ENCODE data around the gene TMPRSS7.
"Not testable (repeated sequence)": the region's sequence is repeated elsewhere in the genome, so short reads cannot be mapped to it uniquely, and the experiment has no call there.

The TMPRSS7 gene

DNA sequence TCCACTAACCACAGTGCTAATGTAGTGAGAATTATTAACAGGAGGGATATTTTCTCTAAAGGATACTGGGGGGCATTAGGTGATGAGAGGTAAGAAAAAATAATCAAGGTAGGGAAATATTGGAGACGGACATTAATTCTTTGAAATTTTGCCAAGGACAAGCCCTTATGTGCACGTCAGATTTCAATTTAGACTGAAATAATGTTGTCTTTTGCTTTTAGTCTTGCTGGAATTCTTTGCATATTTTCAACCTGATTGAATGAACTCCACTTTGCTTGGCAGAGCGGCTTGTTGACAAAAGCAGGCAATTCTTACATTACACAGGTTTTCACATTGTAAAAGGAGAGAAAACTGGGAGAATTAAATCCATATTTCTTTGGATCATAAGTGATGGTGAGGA, 26.6 kb downstream of the TMPRSS7 start:
- peak; percentile 88 for DNase-seq (ENCODE audit: low read depth)

DNA sequence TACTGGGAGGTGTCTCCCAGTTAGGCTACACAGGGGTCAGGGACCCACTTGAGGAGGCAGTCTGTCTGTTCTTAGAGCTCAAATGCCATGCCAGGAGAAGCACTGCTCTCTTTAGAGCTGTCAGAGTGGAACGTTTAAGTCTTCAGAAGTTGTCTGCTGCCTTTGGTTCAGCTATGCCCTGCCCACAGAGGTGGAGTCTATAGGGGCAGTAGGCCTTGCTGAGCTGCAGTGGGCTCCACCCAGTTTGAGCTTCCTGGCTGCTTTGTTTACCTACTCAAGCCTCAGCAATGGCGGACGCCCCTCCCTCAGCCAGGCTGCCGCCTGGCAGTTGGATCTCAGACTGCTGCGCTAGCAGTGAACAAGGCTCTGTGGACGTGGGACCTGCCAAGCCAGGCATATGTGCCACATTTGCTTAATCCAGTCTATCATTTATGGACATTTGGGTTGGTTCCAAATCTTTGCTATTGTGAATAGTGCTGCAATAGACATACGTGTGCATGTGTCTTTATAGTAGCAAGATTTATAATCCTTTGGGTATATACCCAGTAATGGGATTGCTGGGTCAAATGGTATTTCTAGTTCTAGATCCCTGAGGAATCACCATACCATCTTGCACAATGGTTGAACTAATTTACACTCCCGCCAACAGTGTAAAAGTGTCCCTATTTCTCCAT, 38.0 kb downstream of the TMPRSS7 start:
- DNase-seq (ENCODE audit: low read depth), result not testable (repeated sequence)

DNA sequence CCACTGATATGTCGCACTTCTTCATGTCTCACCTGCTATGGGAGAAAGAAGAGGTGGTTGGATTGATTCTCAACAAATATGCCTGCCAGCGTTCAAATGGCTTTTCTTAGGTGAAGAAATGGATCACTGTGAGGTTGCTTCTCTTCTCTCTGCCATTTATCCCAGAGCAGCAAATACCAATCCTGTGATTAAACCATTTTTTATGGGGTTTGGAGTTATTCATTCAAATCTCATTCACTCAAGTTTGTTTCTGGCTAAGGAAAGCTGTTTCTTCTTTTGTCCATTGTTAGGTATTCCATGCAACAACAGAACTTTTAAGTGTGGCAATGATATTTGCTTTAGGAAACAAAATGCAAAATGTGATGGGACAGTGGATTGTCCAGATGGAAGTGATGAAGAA, 39.5 kb downstream of the TMPRSS7 start:
- peak; percentile 29 for DNase-seq (ENCODE audit: low read depth)

DNA sequence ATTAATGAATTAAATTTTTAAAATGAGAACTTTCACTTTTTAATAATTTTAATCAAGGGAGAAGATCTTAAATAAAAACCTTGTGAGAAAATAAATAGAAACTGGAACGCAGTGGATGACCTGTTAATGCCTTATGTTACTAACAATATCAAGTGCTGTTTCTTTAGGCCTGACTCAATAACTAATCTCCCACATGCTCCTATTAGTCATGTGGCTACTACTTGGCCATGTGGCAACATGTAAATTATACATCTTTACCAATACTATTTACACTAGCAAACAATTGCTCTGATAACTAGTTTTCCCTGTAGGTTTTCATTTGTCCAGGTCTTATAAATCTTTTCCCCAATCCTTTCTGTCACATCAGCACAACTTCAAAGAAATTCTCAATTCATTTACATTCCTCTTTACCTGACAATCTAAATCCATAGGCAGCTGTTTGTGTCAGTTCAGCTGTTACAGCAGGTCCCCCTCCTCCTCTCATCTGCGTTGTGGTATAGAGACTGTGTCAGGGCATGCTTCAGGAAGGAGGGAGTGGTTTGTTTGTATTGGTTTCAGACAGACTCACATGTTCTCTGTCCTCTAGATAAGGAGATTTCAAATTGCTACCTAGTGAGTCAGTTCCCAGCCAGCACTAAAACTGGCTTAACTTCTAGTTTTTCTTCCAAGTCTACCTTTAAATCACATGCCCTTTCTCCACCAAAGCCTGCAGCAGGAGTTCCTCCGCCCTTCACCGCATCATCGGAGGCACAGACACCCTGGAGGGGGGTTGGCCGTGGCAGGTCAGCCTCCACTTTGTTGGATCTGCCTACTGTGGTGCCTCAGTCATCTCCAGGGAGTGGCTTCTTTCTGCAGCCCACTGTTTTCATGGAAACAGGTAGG, 40.3 kb downstream of the TMPRSS7 start:
- peak; percentile 98 for DNase-seq (ENCODE audit: low read depth)

DNA sequence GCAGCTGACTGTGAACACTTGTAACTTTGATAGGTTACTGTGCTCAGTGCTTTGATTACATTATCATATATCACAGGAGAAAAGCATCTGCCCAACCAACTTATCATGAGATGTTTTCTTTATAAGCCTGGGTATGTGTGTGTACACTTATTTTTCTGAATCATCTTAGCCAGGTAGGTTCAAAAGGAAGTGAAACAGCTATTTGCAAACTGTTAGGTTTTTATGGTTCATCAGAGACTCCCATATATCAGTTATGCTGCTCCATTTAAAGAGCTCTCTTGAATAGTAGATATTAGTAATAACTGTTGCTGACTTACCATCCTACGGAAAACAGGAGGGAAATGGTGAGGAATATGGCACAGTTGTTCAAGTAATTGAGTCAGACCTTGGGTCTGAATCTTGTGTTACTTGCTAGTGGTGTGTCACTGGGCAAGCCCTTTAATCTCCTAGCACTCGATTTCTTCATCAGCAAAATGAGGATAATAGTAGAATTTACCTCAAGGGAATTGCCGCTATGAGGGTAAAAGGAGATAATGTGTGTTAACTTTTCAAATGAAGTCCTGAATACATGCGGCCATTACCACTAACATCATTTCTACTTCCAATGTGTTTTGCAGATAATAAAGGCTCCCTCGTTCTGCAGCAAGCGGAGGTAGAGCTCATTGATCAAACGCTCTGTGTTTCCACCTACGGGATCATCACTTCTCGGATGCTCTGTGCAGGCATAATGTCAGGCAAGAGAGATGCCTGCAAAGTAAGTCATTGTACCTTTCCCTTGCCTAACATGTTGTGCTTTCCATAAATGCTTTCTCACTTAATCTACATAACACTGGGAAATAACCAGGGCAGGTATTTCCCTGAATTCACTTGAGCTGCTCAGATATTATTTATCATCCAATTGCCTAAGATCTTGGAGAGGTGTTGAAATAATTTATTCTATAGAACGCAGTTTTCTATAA, 43.9 kb downstream of the TMPRSS7 start:
- DNase-seq (ENCODE audit: low read depth), result no peak

DNA sequence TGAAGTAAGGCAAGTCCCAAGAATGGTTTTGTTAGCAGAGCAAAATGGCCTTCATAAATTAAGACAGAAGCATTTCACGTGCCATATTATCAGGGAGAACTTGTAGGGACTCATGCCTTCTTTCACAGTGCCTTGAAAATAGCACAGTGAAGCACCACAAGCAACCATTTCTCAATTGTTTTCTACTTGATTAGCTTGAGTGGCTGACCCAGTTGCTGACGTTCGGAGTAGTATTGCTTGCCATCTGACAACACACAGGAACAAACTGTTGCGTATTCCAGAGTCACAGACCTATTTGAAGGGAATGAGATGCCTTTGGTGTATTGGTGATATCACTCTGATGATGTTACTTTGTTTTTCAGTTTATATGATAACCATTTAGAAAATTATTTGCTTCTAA, 48.7 kb downstream of the TMPRSS7 start:
- DNase-seq (ENCODE audit: low read depth), result no peak

DNA sequence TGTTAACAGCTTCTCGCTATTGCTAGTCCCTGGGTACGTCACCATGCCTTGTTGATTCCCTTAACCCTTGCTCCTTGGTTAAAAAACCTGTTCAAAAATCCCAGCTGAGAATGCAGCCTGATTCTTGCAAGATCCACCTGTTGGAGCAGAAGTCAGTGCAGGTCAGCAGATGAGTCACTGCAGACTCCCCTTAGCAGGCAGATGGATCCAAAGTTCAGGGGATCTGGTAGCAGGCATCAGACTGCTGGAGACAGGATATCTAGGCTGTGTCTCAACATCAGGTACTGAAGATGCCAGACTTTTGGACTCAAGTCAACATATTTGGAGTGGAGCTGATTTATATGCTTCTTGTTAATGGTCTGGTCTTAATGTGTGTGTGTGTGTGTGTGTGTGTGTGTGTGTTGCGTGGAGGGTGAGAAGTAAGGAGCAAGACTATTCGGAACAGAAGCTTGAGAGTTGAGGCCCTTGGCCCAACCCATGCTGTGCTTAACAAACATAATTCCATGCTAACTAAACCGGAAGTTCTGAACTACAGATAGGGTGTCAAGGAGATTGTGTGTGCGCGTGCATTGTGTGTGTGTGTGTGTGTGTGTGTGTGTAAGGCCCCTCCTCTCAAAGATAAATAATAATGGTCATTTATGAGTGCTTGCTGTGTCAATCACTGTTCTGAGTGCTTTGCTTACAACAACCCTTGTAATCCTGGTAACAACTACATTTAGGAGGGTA, 50.6 kb downstream of the TMPRSS7 start:
- DNase-seq (ENCODE audit: low read depth), result no peak

DNA sequence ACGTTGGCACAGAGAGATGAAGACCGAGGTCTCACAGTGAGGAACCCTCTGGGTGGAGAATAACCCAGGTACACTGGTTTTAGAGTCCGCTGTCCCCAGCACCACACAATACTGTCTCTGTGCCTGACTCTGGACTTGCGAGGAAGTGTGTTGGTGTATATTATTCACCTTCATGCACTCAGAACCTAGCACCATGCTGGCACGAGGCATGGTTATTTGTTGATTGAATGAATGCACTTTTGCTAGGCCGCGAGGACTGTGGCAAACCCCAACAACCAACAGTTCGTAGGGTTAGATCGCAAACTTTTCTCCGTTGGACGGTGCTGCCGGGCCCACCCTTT, 51.2 kb downstream of the TMPRSS7 start:
- DNase-seq (ENCODE audit: low read depth), result no peak

DNA sequence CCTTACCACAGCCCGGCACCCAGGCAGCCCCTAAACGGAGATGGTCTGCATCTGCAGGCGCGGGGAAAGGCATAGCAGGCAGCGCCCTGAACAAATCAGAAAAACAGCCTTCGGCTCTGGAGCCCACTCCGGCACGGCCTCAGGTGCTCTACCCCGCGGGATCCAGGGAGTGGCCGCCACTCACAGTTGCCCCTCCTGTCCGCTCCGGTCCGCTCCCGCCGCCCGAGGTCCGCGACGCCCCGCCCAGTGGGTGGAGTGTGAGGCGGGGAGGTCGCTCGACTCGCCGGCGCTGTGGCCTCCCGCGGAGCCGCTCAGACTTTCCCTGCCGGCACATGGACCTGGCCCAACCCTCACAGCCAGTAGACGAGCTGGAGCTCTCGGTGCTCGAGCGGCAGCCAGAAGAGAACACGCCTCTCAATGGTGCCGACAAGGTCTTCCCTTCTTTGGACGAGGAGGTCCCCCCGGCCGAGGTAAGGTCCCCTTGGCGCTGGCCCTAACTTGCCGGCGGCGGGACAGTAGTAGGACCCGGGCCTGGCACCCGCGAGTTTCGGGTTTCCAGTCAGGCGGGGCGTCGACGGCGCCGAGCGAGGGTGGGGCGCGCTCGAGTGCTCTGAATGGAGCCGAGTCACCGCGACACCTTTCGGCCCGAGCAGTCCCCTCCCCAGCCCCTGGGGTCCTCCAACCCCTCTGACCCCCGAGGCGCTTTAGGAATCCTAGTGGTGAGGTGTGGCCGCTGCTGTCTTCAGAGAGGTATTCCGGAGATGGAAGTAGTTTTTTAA, 51.7 kb downstream of the TMPRSS7 start, which contains the start of gene C3orf52:
TSS of gene C3orf52 (plus strand) at position 314 of the 779 bp plus-strand sequence. CDS start at position 333, 19 bp downstream.
- DNase-seq (ENCODE audit: low read depth), result peak; percentile 86

DNA sequence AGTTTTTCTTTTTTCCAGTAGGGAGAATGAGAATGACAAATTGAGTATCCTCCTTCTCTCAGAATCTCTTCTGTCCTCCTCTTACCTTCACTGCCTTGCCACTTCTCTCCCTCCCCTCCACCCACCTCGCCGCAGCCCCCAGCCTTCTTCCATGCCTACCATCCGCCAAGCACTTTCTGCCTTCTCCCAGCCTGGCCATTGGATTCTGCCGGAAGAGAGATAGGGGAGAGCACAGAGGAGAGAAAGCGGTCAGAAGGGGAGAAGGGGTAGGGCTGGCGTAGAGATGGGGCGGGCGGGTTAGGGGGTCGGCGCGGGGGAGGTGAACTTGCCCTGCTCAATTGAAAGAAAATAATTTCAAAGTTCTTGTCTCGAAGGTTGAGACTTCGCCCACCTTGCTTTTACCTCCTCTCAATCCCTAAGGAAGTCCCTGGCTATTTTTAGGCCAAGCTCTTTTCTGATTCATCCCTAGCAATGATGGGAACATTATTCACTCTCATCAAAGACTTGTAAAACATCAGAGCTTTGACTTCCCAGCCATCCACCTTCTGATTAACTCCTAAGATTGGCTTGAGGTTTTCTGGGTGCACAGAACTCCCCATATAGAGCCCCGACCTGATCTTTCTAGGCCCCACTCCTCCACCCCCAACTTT, 52.5 kb downstream of the TMPRSS7 start:
- peak; percentile 44 for DNase-seq (ENCODE audit: low read depth)

DNA sequence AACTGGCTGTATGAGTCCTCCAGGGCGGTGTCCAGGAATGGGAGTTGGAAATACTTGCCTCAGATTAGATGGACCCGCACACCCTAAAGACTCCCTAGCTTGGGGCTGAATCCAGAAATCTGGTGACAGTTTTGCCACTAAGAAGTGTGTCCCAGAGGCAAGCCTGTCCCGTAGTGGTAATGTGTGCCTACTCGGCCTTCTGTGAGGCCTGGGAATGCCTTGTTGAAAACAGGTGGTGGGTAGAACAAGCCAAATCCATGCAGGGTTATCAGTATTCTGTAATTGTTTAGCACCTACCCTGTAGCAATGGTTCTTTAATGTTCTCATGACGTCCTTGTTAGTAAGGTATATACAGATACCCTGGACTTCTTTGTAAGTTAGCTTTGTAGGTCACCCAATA, 53.2 kb downstream of the TMPRSS7 start:
- DNase-seq (ENCODE audit: low read depth), result no peak

DNA sequence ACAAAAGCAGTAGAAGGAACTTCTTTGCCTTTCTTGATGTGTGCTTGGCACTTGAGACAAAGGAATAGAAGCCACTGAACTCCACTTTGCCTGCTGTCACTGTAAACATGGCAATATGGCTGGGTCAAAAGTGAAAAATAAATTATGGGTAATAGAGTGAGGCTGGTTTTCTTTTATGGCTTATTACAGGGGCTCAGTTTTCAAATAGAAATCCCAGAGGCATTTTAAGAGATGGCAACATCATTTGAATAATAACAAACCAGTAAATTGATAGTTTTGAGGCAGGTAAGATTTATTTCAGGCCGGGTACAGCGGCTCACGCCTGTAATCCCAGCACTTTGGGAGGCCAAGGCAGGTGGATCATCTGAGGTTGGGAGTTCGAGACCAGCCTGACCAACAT, 54.4 kb downstream of the TMPRSS7 start:
- DNase-seq (ENCODE audit: low read depth), result no peak

DNA sequence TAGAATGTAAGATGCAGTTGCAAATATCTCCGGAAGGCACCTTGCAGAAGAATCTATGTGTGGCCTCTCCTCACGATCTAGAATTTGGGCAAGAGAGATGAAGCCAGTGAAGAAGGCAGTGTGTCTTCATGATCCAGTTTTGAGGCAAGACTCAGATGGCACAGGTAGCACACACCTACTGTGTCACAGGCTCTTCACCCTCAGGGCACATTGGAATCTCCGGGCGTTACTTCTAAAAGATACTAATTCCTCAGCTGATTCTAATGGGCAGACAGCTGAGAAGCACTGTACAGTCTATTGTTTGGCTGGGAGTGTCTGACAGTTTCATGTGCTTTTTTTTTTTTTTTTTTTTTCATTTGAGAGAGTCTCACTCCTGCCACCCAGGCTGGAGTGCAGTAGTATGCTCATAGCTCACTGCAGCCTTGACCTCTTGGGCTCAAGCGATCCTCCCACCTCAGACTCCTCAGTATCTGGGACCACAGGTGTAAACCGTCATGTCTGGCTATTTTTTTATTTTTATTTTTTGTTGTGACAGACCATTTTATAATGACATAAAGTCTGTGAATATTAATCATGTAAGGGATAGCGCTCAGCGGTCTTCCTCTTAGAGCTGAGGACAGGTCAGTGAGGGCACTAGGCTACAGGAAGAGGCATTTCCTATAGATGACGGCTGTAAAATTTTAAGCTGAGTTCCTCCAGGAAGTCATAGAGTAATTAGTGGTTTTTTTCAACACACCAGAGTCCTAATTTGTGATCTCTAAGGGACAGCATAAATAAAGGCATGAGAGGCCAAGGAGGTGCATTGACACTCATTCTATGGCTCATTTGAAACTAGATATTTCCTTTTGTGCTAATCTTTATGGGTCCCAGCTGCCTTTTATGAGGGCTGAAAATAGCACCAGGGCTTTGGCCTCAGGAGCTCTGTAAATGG, 55.7 kb downstream of the TMPRSS7 start:
- no peak for DNase-seq (ENCODE audit: low read depth)

DNA sequence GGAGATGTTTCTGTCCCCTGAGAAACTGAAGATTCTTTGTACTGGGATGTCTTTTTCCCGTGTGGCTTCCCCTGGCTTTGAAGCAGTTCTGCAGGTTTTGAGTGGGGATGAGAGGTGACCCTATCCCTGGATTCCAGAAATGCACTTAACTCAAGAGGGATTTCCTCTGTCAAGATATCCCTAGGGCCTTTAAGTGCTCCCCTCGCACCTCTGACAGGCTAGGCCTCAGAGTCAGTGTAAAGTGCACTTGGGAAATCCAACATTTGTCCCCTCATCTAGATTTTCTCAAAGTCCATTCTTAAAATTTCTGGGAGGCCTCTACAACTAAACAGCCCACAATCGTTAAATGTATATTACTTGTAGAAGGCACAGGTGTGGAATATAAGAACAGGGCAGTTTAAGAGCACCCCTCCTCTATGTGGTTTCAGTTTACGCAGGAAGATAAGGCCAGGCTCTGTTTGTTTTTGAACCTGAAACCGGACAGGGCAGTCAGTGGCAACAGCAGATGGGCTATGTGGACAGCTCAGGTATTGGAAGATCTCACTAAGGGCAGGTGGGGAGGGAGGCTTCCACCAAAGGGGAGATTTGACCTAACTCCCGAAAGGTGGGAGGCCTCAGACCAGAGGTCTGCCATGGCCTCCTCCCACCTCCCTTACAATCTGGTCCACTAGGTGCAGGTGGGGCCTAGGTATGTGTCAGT, 56.5 kb downstream of the TMPRSS7 start:
- no peak for DNase-seq (ENCODE audit: low read depth)

DNA sequence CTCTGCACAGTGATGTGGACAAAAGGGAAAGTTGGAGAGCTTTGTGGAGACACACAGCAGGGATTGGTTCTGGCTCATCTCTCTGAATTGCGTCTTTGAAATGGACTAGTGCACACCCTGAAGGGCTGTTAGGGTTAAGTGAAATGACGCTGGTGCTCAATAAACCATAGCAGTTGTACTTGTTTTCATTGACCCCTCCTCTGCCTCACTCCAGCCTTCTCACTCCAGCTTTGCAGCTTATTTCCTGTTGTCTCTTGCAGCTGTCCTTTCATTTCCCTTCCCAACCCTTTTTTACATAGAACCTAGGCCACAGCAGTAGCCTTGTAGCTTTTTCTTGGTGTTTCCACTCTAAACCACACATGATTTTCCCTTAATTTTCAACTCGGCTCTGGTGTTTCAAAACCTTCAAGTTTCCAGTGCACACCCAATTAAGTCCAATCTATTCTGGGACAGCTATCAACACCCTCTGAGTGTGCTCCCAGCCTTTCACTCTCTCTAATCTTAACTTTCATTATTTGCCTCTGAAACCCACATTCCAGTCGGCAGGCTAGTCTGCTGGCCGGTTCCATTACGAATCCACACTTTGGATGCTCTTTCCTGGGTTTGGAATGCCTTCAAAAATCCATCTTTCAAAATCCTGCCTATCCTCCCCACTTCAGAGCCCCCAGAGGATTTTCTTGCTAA, 58.1 kb downstream of the TMPRSS7 start:
- no peak for DNase-seq (ENCODE audit: low read depth)

DNA sequence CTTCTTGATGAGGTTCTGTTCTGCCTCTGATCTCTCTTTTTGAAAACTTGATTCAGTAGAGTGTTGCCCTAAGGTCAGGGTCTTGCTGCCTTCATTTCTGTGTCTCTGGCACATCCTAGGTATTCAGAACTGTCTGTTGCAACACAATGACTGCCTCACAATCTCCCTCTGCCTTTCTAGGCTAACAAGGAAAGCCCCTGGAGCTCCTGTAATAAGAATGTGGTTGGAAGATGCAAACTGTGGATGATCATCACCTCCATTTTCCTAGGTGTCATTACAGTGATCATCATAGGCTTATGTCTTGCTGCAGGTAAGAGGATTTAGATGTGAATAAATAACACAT, 58.6 kb downstream of the TMPRSS7 start:
- DNase-seq (ENCODE audit: low read depth), result peak; percentile 53

DNA sequence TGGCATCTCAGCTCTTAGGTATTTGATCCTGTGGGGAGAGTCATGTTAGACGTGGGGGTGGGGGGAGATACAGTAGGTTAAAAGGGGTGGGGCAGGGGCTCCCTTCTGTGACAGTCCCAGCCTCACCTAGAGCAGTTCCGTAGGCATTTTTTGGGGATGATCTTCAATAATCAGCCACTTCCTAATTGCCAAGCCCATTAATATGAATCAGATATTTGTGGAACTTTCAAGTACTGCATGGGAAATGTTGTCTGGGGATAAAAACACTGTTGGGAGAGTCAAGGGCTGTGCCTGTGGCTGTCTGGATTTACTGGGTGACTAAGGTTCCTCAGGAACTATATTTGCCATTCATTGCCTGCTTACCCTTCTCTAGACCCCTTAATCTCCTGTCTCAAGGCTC, 61.2 kb downstream of the TMPRSS7 start:
- no peak for DNase-seq (ENCODE audit: low read depth)

DNA sequence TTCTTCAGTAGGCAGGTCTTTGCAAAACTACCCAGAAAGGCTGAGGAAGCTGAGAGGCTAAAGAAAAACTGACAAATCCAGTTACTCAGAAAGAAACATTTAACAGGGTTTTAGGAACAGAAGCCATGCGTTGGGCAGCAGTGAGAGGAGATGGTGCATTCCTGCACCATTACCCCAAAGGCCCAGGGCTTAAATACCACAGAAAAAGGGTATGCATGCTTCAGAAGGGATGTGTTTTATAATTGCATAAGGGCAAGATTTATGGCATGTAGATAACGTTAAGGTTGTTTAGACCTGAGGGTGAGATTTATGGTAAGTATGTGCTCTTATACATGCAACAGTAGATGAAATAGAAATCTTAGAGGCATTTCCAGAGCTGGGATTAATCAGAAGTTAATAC, 61.6 kb downstream of the TMPRSS7 start:
- peak; percentile 34 for DNase-seq (ENCODE audit: low read depth)

All from iris pigment epithelial cell (primary cell).